BLaER1 treated with 17β-estradiol and CSF1 and Interleukin-3, amounts not matched to agents 10 nM and 100 nM (cell line): ENCODE data around the gene RUNX1.

Experiments
- H3K27ac ChIP-seq, 11 experiments: shearing (Covaris generic); formaldehyde crosslinking; 2 replicates each; pipeline ENCODE4 v1.8.1; 2022
- H3K27me3 ChIP-seq, 11 experiments: shearing (Covaris generic); formaldehyde crosslinking; 2 replicates each; pipeline ENCODE4 v1.8.1; 2022
- H3K36me3 ChIP-seq, 11 experiments: shearing (Covaris generic); formaldehyde crosslinking; 2 replicates each; pipeline ENCODE4 v1.8.1; 2022
- H3K4me1 ChIP-seq, 10 experiments: shearing (Covaris generic); formaldehyde crosslinking; 2 replicates each; pipeline ENCODE4 v1.8.1; 2022
- H3K4me2 ChIP-seq, 11 experiments: shearing (Covaris generic); formaldehyde crosslinking; 2 replicates each; pipeline ENCODE4 v1.8.1; 2022
- H3K4me3 ChIP-seq, 10 experiments: shearing (Covaris generic); formaldehyde crosslinking; 2 replicates each; pipeline ENCODE4 v1.8.1; 2022
- H3K9ac ChIP-seq, 11 experiments: shearing (Covaris generic); formaldehyde crosslinking; 2 replicates each; pipeline ENCODE4 v1.8.1; 2022
- H3K9me3 ChIP-seq, 11 experiments: shearing (Covaris generic); formaldehyde crosslinking; replicated peaks in 1 of 11; 2 replicates each; pipeline ENCODE4 v1.8.1; 2022
- H4K20me1 ChIP-seq, 11 experiments: shearing (Covaris generic); formaldehyde crosslinking; 2 replicates each; pipeline ENCODE4 v1.8.1; 2022
- Cebpa-rat ChIP-seq, 11 experiments: shearing (Covaris generic); IDR thresholded peaks; 2 replicates each; pipeline ENCODE4 v1.8.1; 2022

RUNX1 gene

DNA sequence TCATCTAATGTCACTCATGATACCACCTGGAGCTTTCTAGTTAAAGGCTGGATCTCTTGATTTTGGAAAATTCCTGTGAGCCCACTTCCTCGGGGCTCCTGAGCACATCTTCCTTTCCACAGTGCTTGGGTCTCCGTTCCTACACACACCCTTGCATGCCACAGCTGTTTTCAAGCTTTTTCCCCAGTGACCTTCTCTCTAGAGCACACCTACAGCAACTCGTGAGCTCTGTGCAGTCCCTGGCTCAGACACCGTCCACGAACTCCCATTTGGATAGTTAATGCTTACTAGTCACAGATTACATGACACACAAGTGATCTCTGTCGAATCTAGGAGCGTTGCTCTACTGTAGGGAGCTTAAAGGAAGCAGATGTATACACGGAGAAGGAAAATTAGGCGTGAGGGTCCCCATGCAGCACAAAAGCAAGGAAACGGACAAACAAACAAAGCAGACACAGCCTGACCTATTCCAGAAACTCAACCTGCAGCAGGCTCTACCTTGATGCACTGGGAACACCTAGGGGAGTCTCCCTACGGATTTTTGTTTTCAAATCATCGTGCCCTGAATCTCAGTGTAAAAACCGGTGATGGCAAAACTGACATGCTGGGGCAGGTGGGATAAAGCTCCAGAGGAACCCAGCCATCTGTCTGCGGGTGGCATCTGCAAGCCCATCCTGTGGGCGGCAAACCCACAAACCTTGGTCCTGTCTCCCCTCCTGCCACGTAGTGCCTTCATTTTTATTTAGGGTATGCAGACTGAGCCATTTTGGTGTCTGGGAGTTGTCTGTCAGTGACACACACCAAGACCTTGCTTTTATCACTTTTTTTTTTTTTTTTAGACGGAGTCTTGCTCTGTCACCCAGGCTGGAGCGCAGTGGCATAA lies 177.8 kb downstream of the RUNX1 start:
- Histone ChIP-seq H3K4me2 (peak overlapping the region; percentile 44 to 90 (median 75); a peak in 20 of 22 replicates), H4K20me1 (peaks cover 100% of the 10 kb centered on the region in 11 experiments)

DNA sequence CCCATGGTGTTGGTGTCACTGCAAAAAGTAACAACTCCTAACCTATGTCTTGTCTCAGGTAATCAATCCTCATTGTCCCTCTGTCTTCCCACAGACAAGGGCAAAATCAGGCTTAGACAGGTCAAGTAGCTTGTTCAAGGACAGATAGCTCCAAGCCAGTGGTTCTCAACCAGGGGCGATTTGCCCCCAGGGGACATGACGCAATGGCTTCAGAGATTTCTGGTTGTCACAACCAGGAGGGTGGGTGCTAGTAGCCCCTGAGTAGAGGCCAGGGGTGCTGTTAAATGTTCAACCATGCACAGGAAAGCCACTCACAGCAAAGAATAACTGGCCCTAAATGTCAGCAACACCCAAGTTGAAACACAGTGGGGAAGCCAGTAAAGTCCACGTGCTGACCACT lies 178.9 kb downstream of the RUNX1 start:
- Histone ChIP-seq H4K20me1 (peaks cover 100% of the 10 kb centered on the region in 11 experiments), H3K36me3 (peaks cover 93 to 100% (median 100%) of the 10 kb centered on the region in 11 experiments), H3K4me3 (no peak overlapping the region), H3K27ac (no peak overlapping the region), H3K27me3 (no peaks in the 10 kb centered on the region; a peak in 1 of 22 replicates), H3K4me1 (peaks cover 99 to 100% (median 100%) of the 10 kb centered on the region in 10 experiments), H3K4me2 (peak overlapping the region; percentile 15 to 90 (median 72); a peak in 20 of 22 replicates), H3K9me3 (no peaks in the 10 kb centered on the region), H3K9ac (no peak overlapping the region; a peak in 1 of 22 replicates)
- peak in 1 of 11 experiments; percentile 40; a peak in 1 of 22 replicates for TF ChIP-seq Cebpa-rat (IDR thresholded peaks at IDR 0.05)

More for the DNA sequence above, 177.8 kb downstream of the RUNX1 start:
- H3K4me3 ChIP-seq = no peak overlapping the region
- peaks cover 98 to 100% (median 100%) of the 10 kb centered on the region in 11 experiments for H3K36me3 ChIP-seq
- TF ChIP-seq Cebpa-rat (IDR thresholded peaks at IDR 0.05) = no peak
- peaks cover 99 to 100% (median 100%) of the 10 kb centered on the region in 10 experiments for H3K4me1 ChIP-seq
- H3K27me3 ChIP-seq = no peaks in the 10 kb centered on the region; a peak in 1 of 22 replicates
- no peaks in the 10 kb centered on the region for H3K9me3 ChIP-seq
- H3K27ac ChIP-seq = no peak overlapping the region
- H3K9ac ChIP-seq = no peak overlapping the region

DNA sequence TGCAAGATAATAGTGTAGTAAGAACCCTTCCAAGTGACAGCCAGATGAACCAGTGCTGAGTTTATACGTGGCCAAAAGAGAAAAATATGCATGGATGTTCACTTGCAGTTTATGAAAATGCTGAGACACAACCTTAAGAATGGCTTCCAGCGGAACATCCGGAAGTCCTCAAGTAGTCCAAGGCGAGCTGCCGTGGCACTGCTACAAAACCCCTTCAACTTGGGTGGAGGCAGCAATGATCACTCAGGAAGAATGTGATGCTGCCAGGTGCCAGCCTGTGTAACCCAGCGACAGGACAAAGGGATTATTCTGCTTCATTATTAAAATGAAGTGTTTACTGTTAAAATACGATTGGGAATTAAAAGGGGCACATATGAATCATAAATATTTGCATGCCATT lies 179.6 kb downstream of the RUNX1 start:
- Histone ChIP-seq H4K20me1 (peaks cover 100% of the 10 kb centered on the region in 11 experiments), H3K27ac (no peak overlapping the region), H3K27me3 (no peaks in the 10 kb centered on the region; a peak in 1 of 22 replicates), H3K36me3 (peaks cover 94 to 100% (median 100%) of the 10 kb centered on the region in 11 experiments), H3K9me3 (no peaks in the 10 kb centered on the region), H3K4me3 (no peak overlapping the region), H3K4me2 (peak overlapping the region in 9 of 11 experiments; percentile 60 to 90 (median 72); a peak in 18 of 22 replicates), H3K4me1 (peaks cover 99 to 100% (median 100%) of the 10 kb centered on the region in 10 experiments), H3K9ac (no peak overlapping the region)
- TF ChIP-seq Cebpa-rat (IDR thresholded peaks at IDR 0.05) = no peak

DNA sequence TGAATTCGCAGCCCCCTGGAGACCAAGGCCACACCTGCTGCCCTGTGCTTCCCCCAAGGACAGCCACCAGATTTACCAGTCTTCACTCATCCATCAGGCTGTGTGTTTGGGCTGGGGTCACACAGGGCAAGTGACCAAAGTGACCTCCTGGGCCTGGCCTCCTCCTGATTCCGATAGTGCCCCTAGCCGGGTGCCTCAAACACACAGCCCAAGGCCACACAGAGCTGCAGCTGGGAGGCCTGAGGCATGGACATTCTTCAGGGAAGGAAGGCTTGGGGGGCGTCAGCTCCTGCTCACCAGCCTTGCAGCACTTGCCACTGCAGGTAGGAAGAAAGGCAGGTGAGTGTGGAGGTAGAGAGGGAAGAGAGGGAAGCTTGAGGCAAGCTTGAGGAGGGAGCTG lies 181.3 kb downstream of the RUNX1 start:
- Histone ChIP-seq H3K9me3 (no peaks in the 10 kb centered on the region), H3K4me3 (peak overlapping the region in 1 of 10 experiments; percentile 3; a peak in 3 of 20 replicates), H3K4me1 (peaks cover 88 to 100% (median 92%) of the 10 kb centered on the region in 10 experiments), H4K20me1 (peaks cover 100% of the 10 kb centered on the region in 11 experiments), H3K27ac (no peak overlapping the region), H3K36me3 (peaks cover 95 to 100% (median 100%) of the 10 kb centered on the region in 11 experiments), H3K9ac (peak overlapping the region in 2 of 11 experiments; percentile 10; a peak in 1 of 22 replicates), H3K27me3 (no peaks in the 10 kb centered on the region), H3K4me2 (peak overlapping the region; percentile 48 to 90 (median 72))
- no peak for TF ChIP-seq Cebpa-rat (IDR thresholded peaks at IDR 0.05)

- no peaks in the 10 kb centered on the region for H3K9me3 ChIP-seq
- no peaks in the 10 kb centered on the region for H3K27me3 ChIP-seq
- peak overlapping the region in 4 of 11 experiments; percentile 3 to 30 (median 18); a peak in 4 of 22 replicates for H3K9ac ChIP-seq
- H3K27ac ChIP-seq = peak overlapping the region in 9 of 11 experiments; percentile 8 to 59 (median 32); a peak in 12 of 22 replicates
- H3K36me3 ChIP-seq = peaks cover 95 to 100% (median 100%) of the 10 kb centered on the region in 11 experiments
- peaks cover 100% of the 10 kb centered on the region in 11 experiments for H4K20me1 ChIP-seq
- peak in 4 of 11 experiments; percentile 29 to 83 (median 40); a peak in 5 of 22 replicates for TF ChIP-seq Cebpa-rat (IDR thresholded peaks at IDR 0.05)
- peaks cover 67 to 98% (median 77%) of the 10 kb centered on the region in 10 experiments for H3K4me1 ChIP-seq
- peak overlapping the region in 1 of 10 experiments; percentile 1; a peak in 1 of 20 replicates for H3K4me3 ChIP-seq
- H3K4me2 ChIP-seq = peak overlapping the region; percentile 48 to 90 (median 72)
Measured at GRCh38 chr21:34865400-34866241, 183.5 kb downstream of the RUNX1 start.

DNA sequence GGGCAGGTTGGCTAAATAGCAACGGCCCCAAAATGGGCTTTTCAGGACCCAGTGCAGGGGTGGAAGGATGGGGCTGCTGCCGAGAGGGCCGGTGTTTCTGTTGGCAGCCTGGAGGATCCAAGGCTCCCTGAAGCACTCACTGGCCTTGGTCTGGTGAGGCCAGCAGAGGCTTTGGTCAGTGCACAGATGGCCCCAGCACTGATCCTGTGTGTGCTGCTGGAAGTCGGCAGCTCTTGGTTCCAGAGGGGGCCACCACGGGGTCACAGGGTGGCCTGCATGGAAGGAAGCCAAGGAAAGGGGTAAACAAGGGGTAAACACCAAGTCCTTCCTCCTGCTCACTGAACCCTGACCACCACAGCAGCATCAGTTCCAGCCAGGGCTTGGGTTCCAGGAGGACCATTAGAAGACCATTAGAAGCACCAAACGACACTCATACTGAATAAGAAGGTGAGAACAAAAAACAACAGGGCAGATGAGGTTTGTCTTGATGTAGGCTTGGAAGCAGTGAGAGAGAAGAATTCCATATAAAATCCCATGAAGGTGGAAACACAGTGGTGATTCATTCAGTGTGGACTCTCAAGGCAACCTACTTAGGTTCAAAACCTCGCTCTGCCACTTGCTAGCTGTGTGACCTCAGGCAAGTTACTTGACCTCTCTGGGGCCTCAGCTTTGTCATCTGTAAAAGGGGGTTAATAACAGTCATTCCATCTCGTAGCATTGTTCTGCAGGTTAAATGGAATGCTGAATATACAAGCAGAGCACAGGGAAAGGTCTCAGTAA lies 184.5 kb downstream of the RUNX1 start:
- peak overlapping the region; percentile 14 to 90 (median 72); a peak in 20 of 22 replicates for H3K4me2 ChIP-seq

GRCh38 chr21:34862951-34863350 lies 186.2 kb downstream of the RUNX1 start:
- Histone ChIP-seq H3K27me3 (no peaks in the 10 kb centered on the region), H3K9ac (no peak overlapping the region), H3K4me2 (no peak overlapping the region), H4K20me1 (peaks cover 100% of the 10 kb centered on the region in 11 experiments), H3K9me3 (no peaks in the 10 kb centered on the region), H3K27ac (no peak overlapping the region), H3K36me3 (peaks cover 94 to 100% (median 100%) of the 10 kb centered on the region in 11 experiments), H3K4me1 (peaks cover 54 to 93% (median 69%) of the 10 kb centered on the region in 10 experiments), H3K4me3 (no peak overlapping the region)
- TF ChIP-seq Cebpa-rat (IDR thresholded peaks at IDR 0.05) = no peak

More for the DNA sequence above, 184.5 kb downstream of the RUNX1 start:
- Histone ChIP-seq H3K4me1 (peaks cover 56 to 93% (median 70%) of the 10 kb centered on the region in 10 experiments), H3K27me3 (no peaks in the 10 kb centered on the region), H3K9me3 (no peaks in the 10 kb centered on the region), H4K20me1 (peaks cover 100% of the 10 kb centered on the region in 11 experiments), H3K27ac (peak overlapping the region in 1 of 11 experiments; percentile 29; a peak in 1 of 22 replicates), H3K4me3 (no peak overlapping the region), H3K36me3 (peaks cover 94 to 100% (median 100%) of the 10 kb centered on the region in 11 experiments), H3K9ac (no peak overlapping the region)
- no peak for TF ChIP-seq Cebpa-rat (IDR thresholded peaks at IDR 0.05)

- Histone ChIP-seq H3K36me3 (peaks cover 94 to 100% (median 100%) of the 10 kb centered on the region in 11 experiments), H3K4me3 (no peak overlapping the region), H3K27ac (no peak overlapping the region), H3K9me3 (no peaks in the 10 kb centered on the region), H3K4me2 (0 out of 22 replicates have a peak overlapping the region, but pooled peaks of 1 of the 11 experiments have one; percentile 5), H4K20me1 (peaks cover 100% of the 10 kb centered on the region in 11 experiments), H3K9ac (no peak overlapping the region), H3K4me1 (peaks cover 46 to 83% (median 54%) of the 10 kb centered on the region in 10 experiments), H3K27me3 (no peaks in the 10 kb centered on the region)
- TF ChIP-seq Cebpa-rat (IDR thresholded peaks at IDR 0.05) = no peak
Measured at GRCh38 chr21:34861258-34861657, 187.8 kb downstream of the RUNX1 start.
